GM21447 (cell line): ENCODE data around the gene RPL36.

Experiments
- ATAC-seq: cut with Tn5 transposase; IDR thresholded peaks from one replicate; pipeline ENCODE4 v1.9.1; 2021; ENCODE audit not compliant: unreplicated experiment

RPL36 gene

DNA sequence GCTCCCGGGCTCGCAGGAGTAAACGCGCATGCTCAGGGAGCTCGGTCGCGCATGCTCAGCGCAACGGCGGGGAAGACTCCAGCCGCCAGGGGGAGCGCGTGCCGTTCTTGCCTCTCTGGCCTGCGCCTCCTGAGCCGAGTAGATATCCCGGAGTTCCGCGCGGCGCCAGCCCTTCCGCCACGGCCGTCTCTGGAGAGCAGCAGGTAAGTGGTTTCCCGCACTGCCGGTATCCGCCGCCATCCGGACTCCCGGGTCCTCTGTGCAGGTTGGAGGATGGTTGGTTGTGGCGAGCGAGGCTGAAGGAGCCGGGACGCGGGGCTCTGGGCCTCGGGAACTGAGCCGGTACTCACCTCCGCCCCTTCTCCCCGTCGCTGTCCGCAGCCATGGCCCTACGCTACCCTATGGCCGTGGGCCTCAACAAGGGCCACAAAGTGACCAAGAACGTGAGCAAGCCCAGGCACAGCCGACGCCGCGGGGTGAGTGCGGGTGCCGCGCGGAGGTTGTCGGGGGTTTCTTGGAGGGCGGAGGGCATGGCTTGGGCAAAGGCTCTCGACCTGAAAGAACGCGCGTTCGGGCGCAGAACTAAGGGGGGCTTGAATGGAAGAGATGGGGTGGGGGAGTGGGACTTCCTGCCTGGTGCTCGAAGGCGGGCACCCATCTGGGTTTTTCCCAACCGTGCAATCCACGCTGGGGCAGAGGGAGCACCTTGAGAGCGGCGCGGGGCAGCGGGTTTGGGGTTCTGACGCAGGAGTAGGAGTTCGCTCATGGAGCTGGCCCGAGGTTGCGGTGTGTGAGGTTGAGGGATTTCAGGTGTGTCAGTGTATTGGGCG is at the start of gene RPL36:
Gene RPL36, plus strand, starts transcription at position 171 of the 830 bp plus-strand sequence. Its CDS starts 213 bp downstream, at position 384.
- ATAC-seq: peak; percentile 35

DNA sequence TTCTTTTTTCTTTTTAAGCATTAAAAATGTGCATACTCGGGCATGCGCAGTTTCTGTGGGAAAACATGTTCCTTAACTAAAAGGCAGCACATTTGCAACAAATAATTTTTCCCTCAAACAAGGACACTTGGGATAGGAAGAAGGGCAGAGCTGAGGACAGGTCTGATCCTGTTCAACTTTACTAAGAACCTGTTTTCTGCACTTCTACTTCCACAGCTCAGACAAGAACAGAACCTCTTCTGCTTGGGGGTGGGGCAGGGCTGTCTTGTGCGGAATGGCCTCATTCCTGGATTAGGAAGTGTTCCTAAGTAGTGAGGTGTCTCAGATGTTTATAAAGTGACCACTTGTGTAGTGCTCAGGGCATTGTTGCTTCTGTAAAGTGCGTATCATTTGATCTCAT is 48.9 kb upstream of the RPL36 start:
- ATAC-seq: no peak

DNA sequence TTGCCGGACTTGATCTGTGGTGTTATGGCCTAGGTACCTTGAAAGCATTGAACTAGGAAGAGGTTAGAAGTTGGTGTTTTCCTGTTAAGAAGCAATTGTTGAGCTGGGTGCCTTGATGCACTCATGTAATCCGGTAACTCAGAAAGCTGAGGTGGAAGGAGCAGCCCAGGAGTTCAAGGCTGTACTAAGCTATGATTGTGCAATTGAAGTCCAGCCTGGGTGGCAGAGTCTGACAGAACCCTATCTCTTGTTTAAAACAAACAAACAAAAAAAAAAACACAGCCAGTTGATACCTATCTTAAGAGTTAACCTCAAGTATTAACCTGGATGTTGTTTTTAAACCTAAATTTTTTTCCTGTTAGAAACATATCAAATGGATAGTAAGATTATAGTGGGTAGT is 47.9 kb upstream of the RPL36 start:
- ATAC-seq: no peak

DNA sequence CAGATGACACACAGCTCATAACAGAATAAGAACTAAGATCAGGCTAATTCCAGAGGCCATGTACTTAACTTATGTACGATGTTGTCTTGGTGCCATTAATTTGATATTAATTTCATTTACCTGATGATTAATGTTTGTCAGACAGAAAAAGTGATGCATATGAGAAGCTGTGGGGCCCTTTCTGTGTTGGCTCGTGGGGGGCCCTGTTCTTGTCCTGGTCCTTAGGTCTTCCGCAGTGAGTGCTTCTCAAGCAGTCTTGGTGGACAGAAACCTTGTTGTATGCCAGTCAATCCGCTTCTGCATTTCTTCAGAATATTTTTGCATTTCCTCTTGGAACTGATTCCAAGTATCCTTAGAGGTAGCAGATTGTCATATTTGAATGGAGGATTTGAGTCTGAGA is 47.0 kb upstream of the RPL36 start:
- ATAC-seq: no peak

DNA sequence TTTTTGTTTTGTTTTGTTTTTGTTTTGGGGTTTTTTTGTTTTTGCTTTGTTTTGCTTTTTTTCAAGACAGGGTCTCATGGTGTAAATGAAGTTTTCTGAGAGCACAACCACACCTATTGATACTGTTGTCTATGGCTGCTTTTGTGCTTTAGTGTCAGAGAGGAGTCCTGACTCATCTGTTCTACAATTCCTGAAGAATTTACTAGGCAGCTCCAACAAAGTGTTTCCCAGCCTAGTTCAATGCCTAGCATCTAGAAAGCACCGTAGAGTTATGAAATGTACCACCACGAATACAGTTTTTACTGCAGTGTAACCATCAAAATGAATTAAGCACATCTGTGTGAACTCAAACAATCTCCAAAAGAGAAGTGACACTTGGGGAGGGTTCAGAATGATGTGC is 46.1 kb upstream of the RPL36 start:
- no peak for ATAC-seq

DNA sequence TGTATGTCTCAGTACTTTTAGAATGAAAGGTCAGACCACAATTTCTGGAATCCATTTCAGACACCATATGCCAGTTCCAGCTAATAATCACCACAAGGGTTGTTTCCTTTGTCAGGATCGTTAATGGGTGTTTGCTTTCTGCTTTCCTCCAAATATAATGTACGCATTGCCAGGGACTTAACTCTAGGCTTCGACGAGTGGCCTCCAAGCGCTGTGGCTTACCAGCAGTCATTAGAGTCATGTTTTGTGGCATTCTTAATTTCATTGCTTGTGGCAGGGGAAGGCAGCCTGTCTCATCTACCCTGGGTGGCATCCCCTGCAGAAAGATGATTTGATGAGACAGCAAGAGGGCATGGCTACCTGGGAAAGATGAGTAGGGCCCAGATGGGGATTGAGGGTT is 44.7 kb upstream of the RPL36 start:
- ATAC-seq: no peak

DNA sequence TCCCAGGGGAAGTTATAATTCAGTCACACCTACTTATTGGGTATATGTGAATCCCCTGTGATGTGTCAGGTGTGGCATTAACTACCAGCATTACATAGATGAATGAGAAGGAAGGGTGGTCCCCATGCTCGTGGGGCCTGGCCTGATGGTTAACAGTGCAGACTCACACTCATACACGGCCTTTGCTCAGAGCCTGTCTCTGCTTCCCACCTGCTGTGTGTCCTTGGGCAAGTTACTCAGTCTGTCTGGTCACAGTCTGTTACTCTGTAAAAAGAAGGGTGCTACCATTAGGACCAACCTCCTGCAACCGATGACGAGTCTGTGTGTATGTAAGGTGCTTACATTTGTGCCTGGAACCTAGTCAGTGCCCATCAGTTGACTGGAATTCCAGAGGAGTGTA is 43.4 kb upstream of the RPL36 start:
- ATAC-seq: no peak

DNA sequence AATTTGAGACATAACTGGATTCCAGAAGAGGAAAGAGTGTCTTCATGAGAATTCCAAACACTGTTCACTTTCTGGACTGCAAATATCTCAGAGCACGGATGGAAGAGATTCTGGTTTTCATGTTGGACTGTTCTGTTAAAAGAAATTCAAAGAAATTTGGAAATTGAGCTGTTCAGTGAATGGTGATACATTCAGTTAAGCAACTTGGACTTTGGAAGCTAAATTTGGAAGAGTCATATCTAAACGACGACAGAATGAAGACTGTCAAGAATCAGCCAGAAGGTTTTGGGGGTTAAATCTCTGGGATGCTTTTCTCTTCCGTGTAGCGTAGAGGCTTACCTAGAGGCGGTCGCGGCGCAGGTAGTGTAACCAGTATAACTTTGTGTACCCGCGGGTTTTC is 41.6 kb upstream of the RPL36 start:
- ATAC-seq: no peak

DNA sequence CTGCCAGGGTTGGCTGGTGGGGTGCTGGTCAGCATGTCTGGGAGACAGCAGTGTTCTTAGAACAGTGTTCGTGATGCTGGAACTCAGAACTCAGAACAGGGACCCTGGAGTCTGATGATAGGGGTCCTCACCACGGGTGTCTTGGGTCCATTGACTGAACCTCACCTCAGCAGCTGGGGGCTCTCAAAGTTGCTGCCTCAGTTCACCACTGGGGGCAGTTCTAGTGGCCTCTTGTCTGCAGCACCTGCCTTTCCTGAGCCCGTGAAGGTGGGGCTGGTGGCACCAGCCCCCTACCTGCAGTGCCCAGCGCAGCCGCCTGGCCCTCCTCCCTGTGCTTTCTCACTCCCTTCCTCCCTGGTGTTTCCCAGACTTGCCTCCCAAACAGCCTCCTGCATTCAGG is 38.7 kb upstream of the RPL36 start:
- ATAC-seq: no peak

DNA sequence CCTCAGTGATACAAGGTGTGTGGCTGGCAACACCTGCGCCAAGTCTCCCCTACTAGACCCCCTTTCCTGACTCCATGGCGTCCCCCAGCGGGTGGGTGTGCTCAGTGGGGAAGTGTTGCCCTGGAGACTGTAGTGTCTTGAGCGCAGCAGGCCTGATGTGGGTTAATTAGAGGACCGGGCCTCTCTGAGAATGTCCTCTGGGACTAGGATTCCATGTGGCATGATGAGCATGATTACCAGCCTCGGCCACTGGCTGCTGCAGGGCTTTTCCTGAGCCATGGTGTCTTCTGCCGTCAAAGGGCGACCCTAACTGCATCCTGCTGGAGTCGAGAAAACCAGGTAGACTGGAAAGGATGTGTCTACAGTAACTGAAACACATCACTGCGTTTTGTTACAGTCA is 37.8 kb upstream of the RPL36 start:
- no peak for ATAC-seq

DNA sequence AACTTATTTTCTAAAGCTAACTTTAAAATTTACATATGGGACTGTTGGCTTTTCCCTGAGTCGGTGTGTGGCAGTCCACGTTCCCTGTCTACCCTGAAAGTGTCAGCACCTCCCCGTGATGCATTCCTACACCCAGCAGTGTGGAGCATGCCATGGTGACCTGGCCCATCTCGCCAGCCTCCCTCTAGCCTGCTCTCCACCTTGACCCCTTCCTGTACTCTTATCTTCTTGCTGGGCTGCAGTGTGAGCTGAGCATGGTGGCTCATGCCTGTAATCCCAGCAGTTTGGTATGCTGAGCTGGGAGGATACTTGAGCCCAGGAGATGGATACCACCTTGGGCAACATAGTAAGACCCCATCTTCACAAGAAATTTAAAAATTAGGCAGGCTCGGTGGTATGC is 35.2 kb upstream of the RPL36 start:
- no peak for ATAC-seq

DNA sequence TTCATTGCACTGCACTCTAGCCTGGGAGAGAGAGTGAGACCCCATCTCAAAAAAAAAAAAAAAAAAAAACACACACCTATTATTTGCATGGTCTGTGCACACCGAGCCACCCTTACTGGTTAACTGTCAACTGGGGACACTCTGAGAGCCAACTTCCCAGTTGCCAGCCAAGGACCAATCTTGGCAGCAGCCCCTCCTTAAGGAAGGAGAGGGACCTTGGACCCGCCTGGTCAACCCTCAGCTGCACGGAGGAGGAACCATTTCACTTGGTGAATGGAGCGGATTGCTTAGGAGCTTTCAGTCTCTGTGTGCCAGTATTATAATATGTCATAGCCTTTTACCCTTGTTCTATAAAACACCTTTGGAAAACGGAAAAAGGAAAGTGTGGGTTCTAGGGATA is 34.7 kb upstream of the RPL36 start:
- ATAC-seq: no peak

DNA sequence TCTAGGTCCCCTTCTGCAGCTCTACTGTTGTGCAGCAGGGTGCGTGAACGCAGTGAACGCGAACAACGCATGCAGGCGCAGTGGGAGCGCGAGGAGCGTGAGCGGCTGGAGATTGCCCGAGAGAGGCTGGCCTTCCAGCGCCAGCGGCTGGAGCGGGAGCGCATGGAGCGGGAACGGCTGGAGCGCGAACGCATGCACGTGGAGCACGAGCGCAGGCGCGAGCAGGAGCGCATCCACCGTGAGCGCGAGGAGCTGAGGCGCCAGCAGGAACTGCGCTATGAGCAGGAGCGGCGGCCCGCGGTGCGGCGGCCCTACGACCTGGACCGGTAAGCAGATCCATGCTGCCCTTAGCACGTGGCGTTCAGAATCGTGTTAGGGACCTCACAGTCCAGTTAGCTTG is 28.6 kb upstream of the RPL36 start:
- no peak for ATAC-seq

DNA sequence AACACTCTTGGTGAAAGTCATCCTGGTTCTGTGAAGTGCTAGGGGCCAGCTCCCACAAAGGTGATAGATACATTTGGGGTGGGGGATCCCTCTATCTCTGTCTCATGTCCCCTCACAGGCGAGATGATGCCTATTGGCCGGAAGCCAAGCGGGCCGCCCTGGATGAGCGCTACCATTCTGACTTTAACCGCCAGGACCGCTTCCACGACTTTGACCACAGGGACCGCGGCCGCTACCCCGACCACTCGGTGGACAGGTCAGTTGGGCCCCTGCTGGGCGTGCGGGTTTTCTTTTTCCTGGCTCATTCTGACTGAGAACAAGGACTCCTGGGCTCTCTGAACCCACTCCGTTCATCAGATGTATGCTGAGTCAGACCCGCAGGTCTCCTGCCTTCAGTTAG is 26.2 kb upstream of the RPL36 start:
- ATAC-seq: no peak

DNA sequence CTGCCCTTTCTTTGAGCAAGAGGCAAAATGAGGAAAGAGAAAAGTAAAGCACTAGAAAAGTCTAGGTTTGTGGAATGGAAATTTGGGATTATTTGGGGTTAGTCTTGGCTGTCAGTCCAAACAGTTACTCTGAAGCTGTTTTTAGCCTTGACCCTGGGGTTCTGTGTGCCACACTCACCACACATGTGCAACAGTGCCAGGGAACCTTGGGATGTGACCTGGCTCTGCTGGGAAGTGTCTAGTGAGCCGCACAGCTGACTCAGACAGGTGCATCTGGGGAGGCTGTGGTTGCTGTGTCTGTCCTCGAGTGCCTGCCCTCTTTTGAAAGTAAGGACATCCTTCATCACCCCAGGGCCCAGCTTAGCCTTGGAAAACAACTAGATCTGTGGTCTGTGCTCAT is 25.6 kb upstream of the RPL36 start:
- no peak for ATAC-seq

DNA sequence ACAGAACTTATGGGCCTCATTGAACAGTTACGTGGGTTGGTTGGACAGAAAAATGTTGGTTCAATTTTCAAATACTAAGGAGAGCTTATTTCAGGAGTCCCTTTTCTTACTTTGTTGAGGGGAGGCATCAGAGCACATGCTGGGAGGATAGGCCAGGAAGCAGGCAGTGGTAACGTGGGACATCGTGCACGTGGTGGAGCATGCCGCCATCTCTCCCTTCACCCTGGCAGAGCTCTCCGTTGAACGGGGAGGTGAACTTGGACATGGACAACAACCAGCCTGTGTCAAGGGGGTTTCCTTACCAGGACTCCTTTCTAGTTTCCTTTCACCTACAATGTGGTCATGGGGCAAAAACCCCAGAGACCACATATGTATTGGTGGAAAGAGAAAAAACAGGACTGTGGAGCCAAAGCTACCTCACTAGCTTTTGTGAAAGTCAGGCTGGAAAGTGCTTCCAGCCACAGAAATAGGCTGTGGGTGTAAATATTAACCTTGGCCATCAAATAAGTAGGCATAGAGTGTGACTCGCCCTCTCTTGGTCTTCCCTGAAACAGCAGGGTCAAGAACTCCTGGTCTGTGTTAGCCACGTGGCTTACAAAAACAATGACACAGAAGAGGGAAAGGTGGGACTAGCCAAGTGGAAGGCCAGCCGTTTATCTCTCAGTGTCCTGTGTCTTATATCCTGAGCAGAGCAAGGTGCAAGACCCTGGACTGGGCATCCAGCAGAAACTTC is 24.1 kb upstream of the RPL36 start:
- ATAC-seq: no peak

DNA sequence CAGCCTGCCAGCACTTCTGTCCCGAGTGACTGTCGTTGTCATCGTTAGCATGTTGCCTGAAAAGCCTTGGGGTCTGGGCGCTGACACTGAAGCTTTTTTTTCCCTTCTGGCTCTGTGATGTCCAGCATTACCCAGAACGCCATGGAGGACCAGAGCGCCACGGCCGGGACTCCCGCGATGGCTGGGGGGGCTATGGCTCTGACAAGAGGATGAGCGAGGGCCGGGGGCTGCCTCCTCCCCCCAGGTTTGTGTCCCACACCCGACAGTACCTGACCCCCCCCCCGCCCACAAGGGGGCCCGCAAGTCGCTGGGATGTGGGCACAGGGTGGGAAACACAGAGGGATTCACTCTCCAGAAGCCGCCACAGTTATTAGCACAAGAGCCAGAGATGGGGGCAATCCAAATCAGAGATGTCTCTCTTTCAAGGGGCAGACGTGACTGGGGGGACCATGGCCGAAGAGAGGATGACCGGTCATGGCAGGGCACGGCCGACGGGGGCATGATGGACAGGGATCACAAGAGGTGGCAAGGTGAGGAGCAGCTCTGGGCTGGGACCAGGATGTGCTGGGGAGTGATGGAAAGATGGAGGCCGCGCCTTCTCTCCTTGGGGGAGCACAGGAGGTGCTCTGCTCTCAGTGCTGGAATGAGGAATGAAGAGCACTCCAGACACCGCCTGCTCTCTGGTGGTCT is 23.0 kb upstream of the RPL36 start:
- ATAC-seq: no peak

DNA sequence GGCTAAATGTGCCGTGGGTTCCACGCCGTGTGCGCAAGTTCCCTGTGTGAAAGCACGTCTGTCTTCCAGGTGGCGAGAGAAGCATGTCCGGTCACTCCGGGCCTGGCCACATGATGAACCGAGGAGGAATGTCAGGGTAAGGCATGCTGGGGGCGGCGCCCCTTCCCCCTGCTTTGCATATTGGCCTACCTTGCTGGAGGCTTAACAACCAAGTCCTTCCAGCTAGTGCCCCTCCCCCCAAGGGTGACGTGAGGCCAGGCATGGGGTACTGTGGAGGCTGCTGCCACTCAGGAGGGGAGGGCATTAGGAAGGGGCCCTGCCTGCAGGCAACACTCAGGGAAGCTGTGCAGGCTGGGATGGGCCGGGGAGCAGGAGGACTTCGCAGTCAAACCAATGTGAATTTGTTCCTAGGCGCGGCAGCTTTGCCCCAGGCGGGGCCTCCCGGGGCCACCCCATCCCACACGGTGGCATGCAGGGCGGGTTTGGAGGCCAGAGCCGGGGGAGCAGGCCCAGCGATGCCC is 22.3 kb upstream of the RPL36 start:
- no peak for ATAC-seq

DNA sequence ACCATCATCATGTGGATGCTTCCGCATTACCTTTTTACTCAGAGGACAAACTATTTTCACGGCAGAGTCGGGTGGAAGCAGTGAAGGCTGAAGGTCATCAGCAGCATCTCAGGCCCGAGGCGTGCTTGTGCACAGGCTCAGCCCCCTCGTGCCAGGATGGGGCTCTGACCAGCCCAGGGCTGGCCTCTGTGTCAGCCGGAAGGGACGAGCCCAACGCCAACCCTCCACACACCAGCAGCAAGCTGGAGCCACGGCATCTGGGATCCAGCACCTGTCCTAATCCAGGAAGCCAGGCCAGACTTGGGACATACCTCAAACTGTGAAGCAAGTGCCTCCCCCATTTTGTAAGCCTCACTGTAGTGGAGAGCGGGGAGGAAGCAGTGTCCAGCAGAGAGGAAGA is 20.9 kb upstream of the RPL36 start:
- ATAC-seq: no peak

DNA sequence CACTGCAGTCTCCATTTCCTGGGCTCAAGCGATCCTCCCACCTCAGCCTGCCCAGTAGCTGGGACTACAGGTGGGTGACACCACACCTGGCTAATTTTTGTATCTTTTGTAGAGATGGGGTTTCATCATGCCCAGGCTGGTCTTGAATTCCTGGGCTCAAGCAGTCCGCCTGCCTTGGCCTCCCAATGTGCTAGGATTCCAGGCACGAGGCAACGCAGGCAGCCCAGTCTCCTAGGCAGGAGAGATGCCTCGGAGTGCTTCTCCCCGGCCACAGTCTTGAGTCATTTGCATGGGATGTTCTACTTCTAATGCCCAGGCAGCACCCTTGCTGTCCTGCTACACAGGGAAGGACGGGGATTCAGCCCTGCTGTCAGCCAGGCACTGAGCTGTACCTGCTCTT is 18.5 kb upstream of the RPL36 start:
- no peak for ATAC-seq

DNA sequence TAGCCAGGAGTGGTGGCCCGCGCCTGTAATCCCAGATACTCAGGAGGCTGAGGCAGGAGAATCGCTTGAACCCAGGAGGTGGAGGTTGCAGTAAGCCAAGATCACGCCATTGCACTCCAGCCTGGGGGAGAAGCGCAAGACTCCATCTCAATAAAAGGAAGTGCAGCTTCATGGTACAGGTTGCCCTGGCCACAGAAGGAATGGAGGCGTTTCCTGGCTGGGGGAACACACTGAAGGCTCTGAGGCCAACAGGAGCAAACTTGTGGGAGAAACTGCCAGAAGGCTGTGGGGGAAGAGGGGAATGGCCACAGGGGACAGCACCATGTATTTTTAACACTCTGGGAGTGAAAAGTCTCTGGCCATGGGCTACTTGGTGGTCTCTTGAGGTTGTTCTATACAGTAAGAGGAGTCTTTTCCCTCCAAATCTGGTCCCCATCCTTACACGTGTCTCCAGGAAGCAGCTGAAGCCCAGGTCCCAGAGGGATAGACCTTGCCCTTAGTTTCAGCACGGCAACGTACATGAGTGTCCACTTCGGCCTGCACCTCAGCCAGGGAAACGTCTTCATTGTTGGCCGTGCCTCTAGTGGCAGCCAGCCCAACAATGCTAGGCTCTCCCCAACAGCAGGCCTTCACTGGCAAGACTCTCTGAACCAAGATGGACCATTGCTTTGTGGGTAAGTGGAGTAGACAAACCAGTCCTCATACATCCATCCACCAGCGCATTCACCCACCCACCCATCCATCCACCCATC is 17.2 kb upstream of the RPL36 start:
- no peak for ATAC-seq
